Endometrium (tissue), 2 donors: Measurements from ENCODE around the gene TAP1.

Experiments used
- FAIRE-seq: peaks from 2 replicates; lab custom pipeline; 2012; peaks lifted over from hg19 to GRCh38; lab: Jason Lieb, UNC
- donor health status: control.
- donor health status: control.

The TAP1 gene

GRCh38 chr6:32799168-32799567, 54.3 kb downstream of the TAP1 start:
- no peak for FAIRE-seq

- peak; percentile 92 for FAIRE-seq
Measured at GRCh38 chr6:32796848-32797776, 56.4 kb downstream of the TAP1 start.
